ENCODE data around the gene UCP2. TPM values are rescaled to one million over a fixed set of nuclear protein-coding genes. Genes with fewer than 3 reads are reported as not detected.

The UCP2 gene
- total and polyA plus RNA-seq, 10 of the 15 experiments (the other 5 are each of a cell fraction or from before 2014, with no cell fraction given), result 32.9 to 248 (median 154) TPM

DNA sequence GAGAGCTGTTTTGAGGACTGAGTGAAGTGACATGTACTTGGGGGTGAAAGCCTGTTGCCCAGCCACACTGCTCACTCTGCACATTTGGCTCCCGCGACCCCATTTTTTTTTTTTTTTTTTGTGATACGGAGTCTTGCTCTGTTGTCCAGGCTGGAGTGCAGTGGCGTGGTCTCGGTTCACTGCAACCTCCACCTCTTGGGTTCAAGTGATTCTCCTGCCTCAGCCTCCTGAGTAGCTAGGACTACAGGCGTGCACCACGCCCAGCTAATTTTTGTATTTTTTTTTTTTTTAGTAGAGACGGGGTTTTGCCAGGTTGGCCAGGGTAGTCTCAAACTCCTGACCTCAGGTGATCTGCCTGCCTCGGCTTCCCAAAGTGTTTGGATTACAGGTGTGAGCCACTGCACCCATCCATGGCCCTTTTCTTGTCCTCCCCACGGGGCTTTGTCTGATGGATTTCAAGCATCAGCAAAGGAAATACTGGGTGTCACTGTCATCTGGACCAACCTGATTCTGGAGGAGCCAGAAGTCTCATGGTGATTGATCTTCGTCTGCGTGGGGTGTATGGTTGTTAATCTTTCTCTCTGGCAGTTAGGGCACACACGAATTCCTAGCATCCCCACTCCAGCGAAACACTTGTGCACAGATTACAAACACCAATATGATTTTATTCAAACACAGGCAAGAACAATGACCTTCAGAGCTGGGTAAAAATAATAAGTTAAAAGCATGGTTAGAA, 29.6 kb upstream of the UCP2 start:
- ATAC-seq, result no peak
- H3K4me1 ChIP-seq (ENCODE audit: control insufficient read depth, insufficient read depth, low read length), result peaks cover 20% of the 10 kb centered on the region
- H3K36me3 ChIP-seq (ENCODE audit: control insufficient read depth in 2 of 2, insufficient read depth in 2 of 2, low read length in 1 of 2), result peaks cover 0 to 1% of the 10 kb centered on the region in 2 experiments
- ChIA-PET RAD21 (ENCODE audit: unreplicated experiment) (interaction anchor here (1.1 to 1.8 kb wide), 2 partner anchors 8 to 32 kb away, joined by 3 to 5 read pairs; no protein-coding TSS in a partner anchor), CTCF (interaction anchor here (1.2 to 1.5 kb wide), 3 partner anchors 8 to 50 kb away, joined by 4 to 11 read pairs (median 4); no protein-coding TSS in a partner anchor), SMC1A (ENCODE audit: uncharacterized antibody, unreplicated experiment) (interaction anchor here (0.7 to 4.8 kb wide), 7 partner anchors 9 to 216 kb away, joined by 3 to 21 read pairs (median 5); partner anchors contain the start of gene UCP2), POLR2A (interaction anchor here (0.7 to 1.1 kb wide), 2 partner anchors 32 to 132 kb away, joined by 3 read pairs; no protein-coding TSS in a partner anchor)
- in situ Hi-C loops (cut with MboI), result no loop called here
- no peaks in the 10 kb centered on the region for H4K20me1 ChIP-seq (ENCODE audit: control insufficient read depth, insufficient read depth)
- no peak overlapping the region for H2AFZ ChIP-seq (ENCODE audit: control insufficient read depth, low read depth, low read length)
- H3K9me3 ChIP-seq (replicated peaks; ENCODE audit: control insufficient read depth, insufficient read depth, low read length), result no peaks in the 10 kb centered on the region
- no peak overlapping the region for H3K27ac ChIP-seq (ENCODE audit: control insufficient read depth, insufficient read depth)
- no peak overlapping the region for H3K4me3 ChIP-seq
- no TSS peak for BruUV-seq (replicated peaks)
- no peak overlapping the region for H3K4me2 ChIP-seq (ENCODE audit: control insufficient read depth, insufficient read depth)
- intact Hi-C loops (cut with micrococcal nuclease; ENCODE audit: unreplicated experiment), result no loop called here
- no peaks in the 10 kb centered on the region for H3K79me2 ChIP-seq (ENCODE audit: control insufficient read depth, insufficient read depth, low read length)
- WGBS (ENCODE audit: insufficient coverage, insufficient replicate concordance, low lambda C conversion rate, missing lambda C conversion rate), result 61% methylated on average over 11 of the region's 14 CpGs
- TF ChIP-seq ZBTB4 (CRISPR knock-in tag; IDR thresholded peaks at IDR 0.05) (no peak), RAD51 (IDR thresholded peaks at IDR 0.05) (no peak), MLLT1 (IDR thresholded peaks at IDR 0.05) (peak; percentile 59; the same call in 1 of the 2 replicates), GATAD2B (conservative IDR thresholded peaks at IDR 0.05; ENCODE audit: low read depth) (no peak), ZBED1 (IDR thresholded peaks at IDR 0.05; ENCODE audit: borderline replicate concordance) (0 out of 2 replicates have a peak, but pooled peaks have one; percentile 0), RCOR1 (conservative IDR thresholded peaks at IDR 0.05; ENCODE audit: low read depth, low read length) (no peak), PKNOX1 (IDR thresholded peaks at IDR 0.05) (peak; percentile 2; the same call in 1 of the 2 replicates), ZNF384 (IDR thresholded peaks at IDR 0.05; ENCODE audit: borderline replicate concordance, low read depth, low read length) (peak; percentile 44; the same call in 1 of the 2 replicates), NFXL1 (IDR thresholded peaks at IDR 0.05; ENCODE audit: borderline replicate concordance) (no peak), RELA (IDR thresholded peaks at IDR 0.05; ENCODE audit: borderline replicate concordance, partially characterized antibody) (no peak), IRF4 (IDR thresholded peaks at IDR 0.05; ENCODE audit: low read depth, low read length) (no peak)
- TF ChIP-seq, protein P1, sequence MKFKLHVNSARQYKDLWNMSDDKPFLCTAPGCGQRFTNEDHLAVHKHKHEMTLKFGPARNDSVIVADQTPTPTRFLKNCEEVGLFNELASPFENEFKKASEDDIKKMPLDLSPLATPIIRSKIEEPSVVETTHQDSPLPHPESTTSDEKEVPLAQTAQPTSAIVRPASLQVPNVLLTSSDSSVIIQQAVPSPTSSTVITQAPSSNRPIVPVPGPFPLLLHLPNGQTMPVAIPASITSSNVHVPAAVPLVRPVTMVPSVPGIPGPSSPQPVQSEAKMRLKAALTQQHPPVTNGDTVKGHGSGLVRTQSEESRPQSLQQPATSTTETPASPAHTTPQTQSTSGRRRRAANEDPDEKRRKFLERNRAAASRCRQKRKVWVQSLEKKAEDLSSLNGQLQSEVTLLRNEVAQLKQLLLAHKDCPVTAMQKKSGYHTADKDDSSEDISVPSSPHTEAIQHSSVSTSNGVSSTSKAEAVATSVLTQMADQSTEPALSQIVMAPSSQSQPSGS (IDR thresholded peaks at IDR 0.05; ENCODE audit: low read length), result no peak
- FAIRE-seq, result peak; percentile 79
- H3K9ac ChIP-seq (ENCODE audit: control insufficient read depth, insufficient read depth, low read length), result no peak overlapping the region
- H3K27me3 ChIP-seq (replicated peaks in 1 of 2; ENCODE audit: control insufficient read depth in 2 of 2, insufficient read depth in 2 of 2, low read length in 1 of 2), result no peaks in the 10 kb centered on the region
- no peak for DNase-seq (ENCODE audit: low read depth, low spot score)

All from GM12878 (cell line).